Chondrocyte (in vitro differentiated cells): ENCODE data around the gene TXNRD3. TPM values are rescaled to one million over a fixed set of nuclear protein-coding genes. Genes with fewer than 3 reads are reported as not detected.

Experiments
- DNase-seq: peaks from one replicate; pipeline ENCODE4 v3.0.0; 2021; ENCODE audit warnings: mixed read lengths, low spot score
- H3K27ac Mint-ChIP-seq: one replicate; pipeline ENCODE4 v1.8.0; 2021; ENCODE audit warnings: mild to moderate bottlenecking, moderate library complexity, mixed read lengths; ENCODE audit not compliant: unreplicated experiment
- H3K27me3 Mint-ChIP-seq: 2 replicates; pipeline ENCODE4 v1.8.0; 2021; ENCODE audit warnings: low read depth, mixed read lengths
- H3K36me3 Mint-ChIP-seq: 2 replicates; pipeline ENCODE4 v1.8.0; 2021; ENCODE audit warnings: low read depth, mixed read lengths
- H3K4me1 Mint-ChIP-seq: 2 replicates; pipeline ENCODE4 v1.8.0; 2021; ENCODE audit warnings: low read depth, mild to moderate bottlenecking, mixed read lengths
- H3K4me3 Mint-ChIP-seq: one replicate; pipeline ENCODE4 v1.8.0; 2021; ENCODE audit warnings: mild to moderate bottlenecking, moderate library complexity, mixed read lengths; ENCODE audit not compliant: unreplicated experiment
- H3K9me3 Mint-ChIP-seq: 2 replicates; pipeline ENCODE4 v1.8.0; 2021; ENCODE audit warnings: low read depth, mixed read lengths
- long read RNA-seq: library from polyadenylated mRNA; stranded (forward); transcript quantifications from one replicate; pipeline ENCODE4 v2.0.0, GENCODE V29; 2021
- total RNA-seq: library from RNA; stranded (reverse); gene quantifications from 3 replicates; pipeline ENCODE4 v1.2.1, GENCODE V29; 2021
- TF ChIP-seq, protein P1 (sequence below): fragments of 200-600 bp; sonication (generic); IDR thresholded peaks from 2 replicates; pipeline ENCODE4 v1.5.0; 2021; ENCODE audit warnings: antibody characterized with exemption, mild to moderate bottlenecking, moderate library complexity

TXNRD3 gene
- 11.3 to 15.1 TPM (median 14.2 TPM) in 3 replicates for total RNA-seq
- long read RNA-seq, transcript TXNRD3-205 (16 exons, 2,950 nt), result major isoform, 7 of 12 reads
- long read RNA-seq, partial matches to known transcripts, result 0 of 12 reads
- long read RNA-seq, other reads (novel, unspliced or antisense), result 4 of 12 reads

DNA sequence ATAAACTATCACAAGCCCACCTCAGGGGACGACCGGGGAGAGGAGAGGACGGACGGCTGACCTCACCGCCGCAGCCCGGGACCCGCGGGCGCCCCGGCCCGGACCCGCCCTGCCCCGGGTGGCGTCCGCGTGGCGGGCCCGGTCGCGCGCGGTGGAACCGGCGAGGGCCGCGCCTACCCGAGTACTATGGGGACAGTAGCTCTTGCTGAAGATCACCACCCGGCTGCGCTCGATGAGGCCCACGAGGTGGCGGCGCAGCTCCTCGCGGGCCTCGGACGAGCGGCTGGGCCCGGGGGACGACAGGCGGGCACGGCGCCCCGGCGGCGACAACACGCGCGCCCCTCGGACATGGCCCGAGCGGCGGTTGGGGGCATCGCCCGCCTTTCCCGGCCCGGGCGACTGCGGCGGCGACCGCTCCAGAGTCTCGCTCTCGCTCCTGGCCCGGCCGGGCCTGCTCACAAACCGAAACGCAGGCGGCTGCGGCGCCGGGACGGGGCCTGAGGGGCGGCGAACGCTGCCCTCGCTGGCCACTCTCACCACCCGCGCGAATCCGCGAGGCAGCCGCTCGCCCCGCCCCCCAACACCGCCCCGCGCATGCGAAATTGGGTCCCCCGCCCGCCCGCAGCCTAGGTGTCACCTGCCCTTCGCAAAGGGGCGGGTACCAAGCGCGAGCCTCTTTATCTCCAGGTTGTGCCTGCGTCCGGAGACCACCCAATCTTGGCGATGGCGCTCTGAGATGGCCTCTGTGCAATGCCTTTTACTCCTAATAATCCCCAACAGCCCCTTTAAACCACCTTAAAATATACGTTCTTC, at the start of gene TXNRD3:
Gene TXNRD3 (minus strand): TSS at position 554 of the 813 bp plus-strand sequence.
- TF ChIP-seq, protein P1, sequence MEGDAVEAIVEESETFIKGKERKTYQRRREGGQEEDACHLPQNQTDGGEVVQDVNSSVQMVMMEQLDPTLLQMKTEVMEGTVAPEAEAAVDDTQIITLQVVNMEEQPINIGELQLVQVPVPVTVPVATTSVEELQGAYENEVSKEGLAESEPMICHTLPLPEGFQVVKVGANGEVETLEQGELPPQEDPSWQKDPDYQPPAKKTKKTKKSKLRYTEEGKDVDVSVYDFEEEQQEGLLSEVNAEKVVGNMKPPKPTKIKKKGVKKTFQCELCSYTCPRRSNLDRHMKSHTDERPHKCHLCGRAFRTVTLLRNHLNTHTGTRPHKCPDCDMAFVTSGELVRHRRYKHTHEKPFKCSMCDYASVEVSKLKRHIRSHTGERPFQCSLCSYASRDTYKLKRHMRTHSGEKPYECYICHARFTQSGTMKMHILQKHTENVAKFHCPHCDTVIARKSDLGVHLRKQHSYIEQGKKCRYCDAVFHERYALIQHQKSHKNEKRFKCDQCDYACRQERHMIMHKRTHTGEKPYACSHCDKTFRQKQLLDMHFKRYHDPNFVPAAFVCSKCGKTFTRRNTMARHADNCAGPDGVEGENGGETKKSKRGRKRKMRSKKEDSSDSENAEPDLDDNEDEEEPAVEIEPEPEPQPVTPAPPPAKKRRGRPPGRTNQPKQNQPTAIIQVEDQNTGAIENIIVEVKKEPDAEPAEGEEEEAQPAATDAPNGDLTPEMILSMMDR, result peak; percentile 60
- Mint-ChIP-seq H3K9me3 (peaks cover 3% of the 10 kb centered on the region), H3K27me3 (peaks cover 3% of the 10 kb centered on the region), H3K4me1 (peaks cover 15% of the 10 kb centered on the region), H3K4me3 (peak within 1 kb of the TSS; percentile 85), H3K27ac (peak within 1 kb of the TSS; percentile 65), H3K36me3 (peaks cover 1% of the 10 kb centered on the region)
- DNase-seq, result no peak

DNA sequence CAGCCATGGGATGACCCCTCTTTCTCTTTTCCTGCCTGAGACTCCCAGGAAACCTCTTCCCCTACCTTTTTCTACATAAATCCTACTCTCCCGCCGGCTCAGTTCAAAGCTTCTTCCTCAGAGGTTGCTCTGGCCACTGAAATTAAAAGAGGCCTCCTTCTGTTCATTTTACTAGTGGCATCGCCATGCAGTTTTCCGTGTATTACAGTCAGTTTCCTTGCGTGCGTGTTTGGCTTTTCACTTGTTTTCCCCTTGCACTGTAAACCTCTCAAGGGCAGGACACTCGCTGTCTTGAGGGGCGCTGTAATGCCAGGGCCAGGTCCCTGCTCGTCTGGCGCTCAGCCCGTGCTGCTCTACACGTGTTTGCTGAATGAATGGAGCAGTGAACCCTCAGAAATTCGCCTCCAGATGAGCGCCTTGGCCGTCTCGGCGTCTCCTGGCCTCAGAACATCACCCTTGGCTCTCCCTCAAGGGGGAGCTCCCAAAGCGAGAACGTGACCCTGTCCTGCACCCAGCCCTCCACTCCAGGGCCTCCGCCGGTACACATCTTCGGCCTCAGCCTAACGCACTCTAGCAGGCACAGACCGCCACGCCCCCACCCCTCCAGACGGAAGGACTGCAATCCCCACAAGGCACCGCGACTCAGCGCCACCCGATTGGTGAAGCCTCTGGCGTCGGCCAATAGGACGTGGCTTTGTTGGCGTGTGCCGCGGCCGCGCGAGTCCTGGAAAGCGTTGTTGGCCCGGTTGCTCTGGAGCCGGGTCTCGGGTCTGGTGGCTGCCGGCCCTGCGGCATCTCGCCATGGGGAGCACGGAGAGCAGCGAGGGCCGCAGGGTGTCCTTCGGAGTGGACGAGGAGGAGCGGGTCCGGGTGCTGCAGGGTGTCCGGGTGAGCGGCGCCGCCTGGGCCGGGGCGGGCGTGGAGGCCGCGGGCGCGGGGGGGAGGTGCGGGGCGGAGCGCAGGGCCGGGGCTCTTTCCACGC, 48.9 kb upstream of the TXNRD3 start, which contains the start of gene CHCHD6:
Gene CHCHD6 (plus strand): TSS at position 729 of the 982 bp plus-strand sequence. CDS start 73 bp downstream, at position 802.
- H3K9me3 Mint-ChIP-seq, result peaks cover 5% of the 10 kb centered on the region
- peaks cover 17% of the 10 kb centered on the region for H3K4me1 Mint-ChIP-seq
- H3K4me3 Mint-ChIP-seq, result peak within 1 kb of the TSS; percentile 91
- peaks cover 4% of the 10 kb centered on the region for H3K36me3 Mint-ChIP-seq
- H3K27me3 Mint-ChIP-seq, result peaks cover 12% of the 10 kb centered on the region
- TF ChIP-seq, protein P1, result peak; percentile 34
- peak; percentile 99 for DNase-seq
- peak within 1 kb of the TSS; percentile 73 for H3K27ac Mint-ChIP-seq

DNA sequence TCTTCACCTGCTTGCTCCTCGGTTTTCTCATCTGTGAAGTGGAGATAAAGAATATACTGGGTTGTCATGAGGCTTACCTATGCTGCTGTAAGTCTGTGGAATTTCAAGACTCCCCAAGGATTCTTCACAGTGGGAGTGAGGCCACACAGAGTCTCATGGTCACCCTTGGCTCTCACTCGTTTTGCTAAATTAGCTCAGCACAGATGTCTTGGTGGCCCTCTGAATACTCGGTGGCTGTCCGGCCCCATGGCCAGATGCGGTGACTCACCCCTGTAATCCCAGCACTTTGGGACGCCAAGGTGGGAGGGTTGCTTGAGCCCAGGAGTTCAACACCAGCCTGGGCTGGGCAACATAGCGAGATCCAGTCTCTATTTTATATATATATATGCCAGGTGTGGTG, 44.1 kb upstream of the TXNRD3 start:
- H3K27ac Mint-ChIP-seq, result no peak overlapping the region
- peaks cover 35% of the 10 kb centered on the region for H3K27me3 Mint-ChIP-seq
- TF ChIP-seq, protein P1, result no peak
- peaks cover 8% of the 10 kb centered on the region for H3K4me1 Mint-ChIP-seq
- peaks cover 5% of the 10 kb centered on the region for H3K9me3 Mint-ChIP-seq
- peaks cover 2% of the 10 kb centered on the region for H3K36me3 Mint-ChIP-seq
- no peak for DNase-seq
- no peak overlapping the region for H3K4me3 Mint-ChIP-seq

DNA sequence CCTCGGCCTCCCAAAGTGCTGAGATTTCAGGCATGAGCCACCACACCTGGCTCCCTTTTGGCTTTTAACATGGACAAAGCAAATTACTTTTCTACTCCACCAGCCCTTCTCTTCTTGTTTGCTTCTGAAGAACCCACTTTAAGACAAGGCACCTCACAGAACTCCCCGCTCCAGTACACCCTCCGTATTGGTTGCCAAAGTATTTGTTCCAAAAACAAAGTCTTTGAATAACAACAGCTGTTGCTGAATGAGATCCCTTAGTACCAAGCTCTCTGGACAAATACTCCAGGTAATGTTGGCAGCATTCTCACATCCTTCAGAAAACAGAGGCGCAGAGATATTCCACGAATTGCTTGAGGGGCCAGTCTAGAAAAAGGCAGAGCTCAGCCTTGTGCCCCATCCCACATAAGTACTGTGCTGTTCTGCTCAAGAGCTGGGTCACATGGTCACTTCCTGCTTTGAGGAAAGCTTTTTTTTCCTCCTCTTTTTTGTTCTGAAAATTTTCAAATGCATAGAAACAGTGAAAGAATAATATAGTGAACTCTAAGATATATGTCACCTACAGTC, 41.9 kb upstream of the TXNRD3 start:
- Mint-ChIP-seq H3K4me3 (no peak overlapping the region), H3K4me1 (no peaks in the 10 kb centered on the region), H3K36me3 (peaks cover 2% of the 10 kb centered on the region), H3K27me3 (peaks cover 53% of the 10 kb centered on the region), H3K27ac (no peak overlapping the region), H3K9me3 (peaks cover 5% of the 10 kb centered on the region)
- no peak for DNase-seq
- TF ChIP-seq, protein P1, result no peak
